ENCODE measurements around the gene MBNL1.

MBNL1 gene

DNA sequence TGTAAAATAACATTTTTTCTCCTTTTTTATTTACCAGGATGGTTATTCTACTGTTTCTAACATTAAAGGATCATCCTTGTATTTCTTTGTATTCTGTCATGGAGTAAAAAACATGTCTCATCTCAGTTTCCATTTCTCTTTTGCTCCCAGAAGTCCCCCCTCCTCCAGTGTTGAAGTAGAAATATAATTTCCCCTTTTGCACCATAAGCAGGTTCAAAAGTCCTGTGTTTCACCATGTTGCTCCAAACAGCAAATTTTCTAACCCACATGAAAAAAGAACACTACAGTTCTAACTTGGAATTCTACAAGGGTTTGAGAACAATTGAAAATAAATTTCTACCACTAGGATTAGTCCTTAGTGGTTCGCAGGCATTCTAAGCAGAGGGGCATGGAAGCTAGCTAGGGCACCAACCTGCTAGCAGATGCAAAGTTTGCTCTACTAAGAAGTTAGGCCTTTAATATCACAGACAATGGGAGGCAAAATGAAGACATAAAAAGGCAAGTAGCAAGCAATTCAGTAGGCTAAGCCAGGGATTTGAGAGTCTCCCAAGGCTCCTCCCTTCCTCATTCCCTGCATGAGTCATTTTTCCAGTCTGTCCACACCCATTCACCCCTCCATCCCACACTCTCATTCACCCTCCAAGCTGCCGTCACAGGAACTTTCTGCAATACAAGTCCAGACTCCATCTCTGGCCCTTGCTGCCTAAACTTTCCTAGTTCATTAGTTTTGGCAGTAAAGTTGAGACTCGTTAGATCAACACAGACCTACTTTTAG, 2.3 kb upstream of the MBNL1 start:
- TF ChIP-seq, protein P1, sequence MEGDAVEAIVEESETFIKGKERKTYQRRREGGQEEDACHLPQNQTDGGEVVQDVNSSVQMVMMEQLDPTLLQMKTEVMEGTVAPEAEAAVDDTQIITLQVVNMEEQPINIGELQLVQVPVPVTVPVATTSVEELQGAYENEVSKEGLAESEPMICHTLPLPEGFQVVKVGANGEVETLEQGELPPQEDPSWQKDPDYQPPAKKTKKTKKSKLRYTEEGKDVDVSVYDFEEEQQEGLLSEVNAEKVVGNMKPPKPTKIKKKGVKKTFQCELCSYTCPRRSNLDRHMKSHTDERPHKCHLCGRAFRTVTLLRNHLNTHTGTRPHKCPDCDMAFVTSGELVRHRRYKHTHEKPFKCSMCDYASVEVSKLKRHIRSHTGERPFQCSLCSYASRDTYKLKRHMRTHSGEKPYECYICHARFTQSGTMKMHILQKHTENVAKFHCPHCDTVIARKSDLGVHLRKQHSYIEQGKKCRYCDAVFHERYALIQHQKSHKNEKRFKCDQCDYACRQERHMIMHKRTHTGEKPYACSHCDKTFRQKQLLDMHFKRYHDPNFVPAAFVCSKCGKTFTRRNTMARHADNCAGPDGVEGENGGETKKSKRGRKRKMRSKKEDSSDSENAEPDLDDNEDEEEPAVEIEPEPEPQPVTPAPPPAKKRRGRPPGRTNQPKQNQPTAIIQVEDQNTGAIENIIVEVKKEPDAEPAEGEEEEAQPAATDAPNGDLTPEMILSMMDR (IDR thresholded peaks at IDR 0.05; ENCODE audit: low read depth, low read length, missing control alignments): no peak
- H3K4me3 ChIP-seq (ENCODE audit: low read depth, low read length): no peak overlapping the region
- DNase-seq (ENCODE audit: low read depth): no peak

GRCh38 chr3:152267831-152268554, 736 bp upstream of the MBNL1 start:
- peak overlapping the region; percentile 89 for H3K4me3 ChIP-seq (ENCODE audit: low read depth, low read length)
- TF ChIP-seq, protein P1 (IDR thresholded peaks at IDR 0.05; ENCODE audit: low read depth, low read length, missing control alignments): no peak
- DNase-seq (ENCODE audit: low read depth): no peak

DNA sequence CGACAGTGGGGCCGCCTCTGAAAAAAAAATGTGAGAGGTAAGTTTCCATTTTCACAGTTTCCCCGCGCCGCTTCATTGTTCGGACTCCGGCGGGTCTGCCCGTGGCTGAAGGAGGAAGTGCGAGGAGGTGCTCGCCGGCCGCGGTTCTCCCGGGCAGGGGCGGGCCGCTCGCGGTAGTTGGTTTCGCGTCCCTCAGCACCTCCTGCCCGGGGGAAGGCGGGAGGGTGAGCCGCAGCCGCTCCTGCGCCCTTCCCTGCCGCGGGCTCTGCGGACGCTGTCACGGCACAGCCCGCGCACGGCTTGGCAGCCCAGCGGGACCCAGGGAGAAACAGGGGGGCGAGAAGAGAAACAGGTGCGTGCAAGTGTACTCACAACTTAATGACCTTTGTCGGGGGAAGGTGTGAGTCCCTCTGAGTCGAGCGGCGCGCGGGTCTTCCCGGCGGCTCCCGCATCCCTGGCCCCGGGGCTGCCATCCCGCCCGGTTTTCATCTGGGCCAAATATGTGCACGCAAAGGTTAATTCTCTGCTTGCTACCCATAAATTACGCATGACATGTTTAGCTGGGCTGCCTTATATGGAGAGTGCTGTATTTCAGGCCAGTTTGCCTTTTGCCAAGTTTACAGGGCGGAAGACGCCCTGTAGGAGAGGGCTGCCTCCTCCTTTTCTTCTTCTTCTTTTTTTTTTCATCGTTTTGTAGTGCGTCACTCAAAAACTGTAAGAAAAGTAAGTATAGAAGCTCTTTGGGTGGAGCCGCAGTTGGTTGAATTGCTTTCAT, 514 bp downstream of the MBNL1 start:
- H3K4me3 ChIP-seq (ENCODE audit: low read depth, low read length): peak overlapping the region; percentile 89
- TF ChIP-seq, protein P1 (IDR thresholded peaks at IDR 0.05; ENCODE audit: low read depth, low read length, missing control alignments): no peak
- DNase-seq (ENCODE audit: low read depth): no peak

GRCh38 chr3:152269831-152270734, 1.4 kb downstream of the MBNL1 start:
- DNase-seq (ENCODE audit: low read depth): no peak
- TF ChIP-seq, protein P1 (IDR thresholded peaks at IDR 0.05; ENCODE audit: low read depth, low read length, missing control alignments): no peak
- peak overlapping the region; percentile 89 for H3K4me3 ChIP-seq (ENCODE audit: low read depth, low read length)

GRCh38 chr3:152270937-152271336, 2.2 kb downstream of the MBNL1 start:
- DNase-seq (ENCODE audit: low read depth): no peak
- H3K4me3 ChIP-seq (ENCODE audit: low read depth, low read length): peak overlapping the region; percentile 89
- TF ChIP-seq, protein P1 (IDR thresholded peaks at IDR 0.05; ENCODE audit: low read depth, low read length, missing control alignments): no peak

All from GM12864 (cell line).